Neuronal stem cell (in vitro differentiated cells): ENCODE results near the gene CHST11.

Source experiments
- DNase-seq: peaks from one replicate; pipeline ENCODE4 v3.0.0-alpha.2; 2013; ENCODE audit warnings: low spot score
- H2AFZ ChIP-seq: one replicate; pipeline ENCODE4 v1.6.1; 2013; ENCODE audit warnings: mild to moderate bottlenecking, low read length, inconsistent platforms
- H2AK5ac ChIP-seq: 2 replicates; pipeline ENCODE4 v1.6.1; 2013; ENCODE audit warnings: low read depth, mild to moderate bottlenecking, inconsistent platforms, low read length, moderate library complexity, mixed read lengths
- H2BK120ac ChIP-seq: 2 replicates; pipeline ENCODE4 v1.6.1; 2013; ENCODE audit warnings: low read depth, mild to moderate bottlenecking, inconsistent platforms, low read length, moderate library complexity, mixed read lengths
- H2BK12ac ChIP-seq: one replicate; pipeline ENCODE4 v1.6.1; 2013; ENCODE audit warnings: low read length, inconsistent platforms
- H2BK15ac ChIP-seq: 2 replicates; pipeline ENCODE4 v1.6.1; 2013; ENCODE audit warnings: mild to moderate bottlenecking, low read length, inconsistent platforms, mixed read lengths
- H2BK5ac ChIP-seq: one replicate; pipeline ENCODE4 v1.6.1; 2013; ENCODE audit warnings: inconsistent platforms, mild to moderate bottlenecking, low read length, moderate library complexity
- H3K14ac ChIP-seq: one replicate; pipeline ENCODE4 v1.6.1; 2013; ENCODE audit warnings: low read length, inconsistent platforms
- H3K18ac ChIP-seq: 2 replicates; pipeline ENCODE4 v1.6.1; 2013; ENCODE audit warnings: low read length, inconsistent platforms
- H3K23ac ChIP-seq: 2 replicates; pipeline ENCODE4 v1.6.1; 2013; ENCODE audit warnings: low read depth, mild to moderate bottlenecking, mixed read lengths, low read length, inconsistent platforms; ENCODE audit not compliant: poor library complexity
- H3K27ac ChIP-seq: replicated peaks from 3 replicates; pipeline ENCODE4 v1.5.1; 2013; ENCODE audit warnings: low read length, inconsistent platforms
- H3K27me3 ChIP-seq, 3 experiments: 2 replicates each; pipeline ENCODE4 v1.6.1; 2013; ENCODE audit warnings: low read length in 3 of 3, mild to moderate bottlenecking in 2 of 3, inconsistent platforms in 1 of 3, low read depth in 1 of 3, mixed read lengths in 1 of 3, moderate library complexity in 1 of 3; ENCODE audit not compliant: control insufficient read depth in 3 of 3, insufficient read depth in 3 of 3
- H3K36me3 ChIP-seq, 2 donors: replicated peaks in 1 of 2; 2 replicates each; pipeline ENCODE4 v1.6.1; 2013; ENCODE audit warnings: low read length in 2 of 2; ENCODE audit not compliant: control insufficient read depth in 2 of 2, insufficient read depth in 2 of 2
- H3K4ac ChIP-seq: 2 replicates; pipeline ENCODE4 v1.6.1; 2013; ENCODE audit warnings: inconsistent platforms, mild to moderate bottlenecking, low read length, moderate library complexity
- H3K4me1 ChIP-seq, 2 donors: 1 replicate in 1 of 2; 2 replicates in 1 of 2; pipeline ENCODE4 v1.6.1; 2013; ENCODE audit warnings: low read length in 2 of 2, low read depth in 1 of 2; ENCODE audit not compliant: control insufficient read depth in 2 of 2, insufficient read depth in 1 of 2
- H3K4me2 ChIP-seq: one replicate; pipeline ENCODE4 v1.6.1; 2013; ENCODE audit warnings: mild to moderate bottlenecking, low read length, inconsistent platforms; ENCODE audit not compliant: insufficient read depth, poor library complexity, severe bottlenecking
- H3K4me3 ChIP-seq, 2 donors: 2 replicates each; pipeline ENCODE4 v1.5.1; 2013; ENCODE audit warnings: low read length in 2 of 2, mild to moderate bottlenecking in 2 of 2, inconsistent platforms in 1 of 2, moderate library complexity in 1 of 2
- H3K79me1 ChIP-seq: one replicate; pipeline ENCODE4 v1.6.1; 2013; ENCODE audit warnings: low read depth, mild to moderate bottlenecking, inconsistent platforms, low read length, moderate library complexity
- H3K9ac ChIP-seq: one replicate; pipeline ENCODE4 v1.6.1; 2013; ENCODE audit warnings: mild to moderate bottlenecking, low read depth, low read length, inconsistent platforms; ENCODE audit not compliant: poor library complexity
- H3K9me3 ChIP-seq, 2 donors: replicated peaks in 1 of 2; 2 replicates each; pipeline versions ENCODE3 to v1.6.1; 2013; ENCODE audit warnings: low read length in 2 of 2, mild to moderate bottlenecking in 2 of 2, inconsistent platforms in 1 of 2, low read depth in 1 of 2, mixed read lengths in 1 of 2, moderate library complexity in 1 of 2; ENCODE audit not compliant: control insufficient read depth in 2 of 2, insufficient read depth in 1 of 2
- H4K8ac ChIP-seq: one replicate; pipeline ENCODE4 v1.6.1; 2013; ENCODE audit warnings: low read depth, mild to moderate bottlenecking, inconsistent platforms, low read length, moderate library complexity
- H4K91ac ChIP-seq: one replicate; pipeline ENCODE4 v1.6.1; 2013; ENCODE audit warnings: low read length, low read depth, mild to moderate bottlenecking, inconsistent platforms; ENCODE audit not compliant: poor library complexity
- WGBS, 2 donors: extraction: QIAGEN DNeasy Blood & Tissue Kit; methylation state at CpG; one replicate each; pipeline ENCODE4 v1.1.7; 2013; ENCODE audit warnings: missing lambda C conversion rate in 2 of 2, mixed read lengths in 1 of 2; ENCODE audit not compliant: insufficient read length in 2 of 2, insufficient replicate concordance in 1 of 2; ENCODE audit errors: extremely low coverage in 2 of 2; 5-methylcytosine and 5-hydroxymethylcytosine counted together

Gene CHST11

GRCh38 chr12:104692557-104693218, 235.9 kb downstream of the CHST11 start:
- Histone ChIP-seq H3K27ac (no peak overlapping the region), H2AK5ac (no peak overlapping the region), H3K14ac (no peak overlapping the region), H2BK120ac (no peak overlapping the region), H3K9me3 (peaks cover 2 to 10% of the 10 kb centered on the region in 2 donors), H4K91ac (no peak overlapping the region), H2BK15ac (no peak overlapping the region), H2BK5ac (no peak overlapping the region), H3K9ac (no peak overlapping the region), H2AFZ (no peak overlapping the region), H3K27me3 (no peaks in the 10 kb centered on the region), H2BK12ac (no peak overlapping the region), H3K4me1 (no peaks in the 10 kb centered on the region), H3K23ac (no peak overlapping the region), H3K36me3 (no peaks in the 10 kb centered on the region), H4K8ac (no peak overlapping the region), H3K4ac (no peak overlapping the region), H3K18ac (no peak overlapping the region), H3K79me1 (no peaks in the 10 kb centered on the region), H3K4me3 (no peak overlapping the region), H3K4me2 (no peak overlapping the region)
- DNase-seq, result no peak
- WGBS, 2 donors, result no CpG with 5 or more reads among the region's 4 CpGs

GRCh38 chr12:104693493-104693892, 236.7 kb downstream of the CHST11 start:
- H3K9me3 ChIP-seq, result peaks cover 2 to 10% of the 10 kb centered on the region in 2 donors
- no peak overlapping the region for H3K9ac ChIP-seq
- H3K36me3 ChIP-seq, result no peaks in the 10 kb centered on the region
- H4K8ac ChIP-seq, result no peak overlapping the region
- H3K79me1 ChIP-seq, result no peaks in the 10 kb centered on the region
- no peak overlapping the region for H3K14ac ChIP-seq
- no peak overlapping the region for H3K23ac ChIP-seq
- no peaks in the 10 kb centered on the region for H3K4me1 ChIP-seq
- no peak overlapping the region for H3K27ac ChIP-seq
- no peak overlapping the region for H3K4me2 ChIP-seq
- H2BK15ac ChIP-seq, result no peak overlapping the region
- no peak overlapping the region for H3K4ac ChIP-seq
- no peak overlapping the region for H3K4me3 ChIP-seq
- WGBS, 2 donors, result no CpG with 5 or more reads among the region's 3 CpGs
- H2BK5ac ChIP-seq, result no peak overlapping the region
- H3K27me3 ChIP-seq, result no peaks in the 10 kb centered on the region
- no peak overlapping the region for H3K18ac ChIP-seq
- H2AFZ ChIP-seq, result no peak overlapping the region
- no peak overlapping the region for H4K91ac ChIP-seq
- no peak for DNase-seq
- no peak overlapping the region for H2BK12ac ChIP-seq
- H2BK120ac ChIP-seq, result no peak overlapping the region
- no peak overlapping the region for H2AK5ac ChIP-seq

DNA sequence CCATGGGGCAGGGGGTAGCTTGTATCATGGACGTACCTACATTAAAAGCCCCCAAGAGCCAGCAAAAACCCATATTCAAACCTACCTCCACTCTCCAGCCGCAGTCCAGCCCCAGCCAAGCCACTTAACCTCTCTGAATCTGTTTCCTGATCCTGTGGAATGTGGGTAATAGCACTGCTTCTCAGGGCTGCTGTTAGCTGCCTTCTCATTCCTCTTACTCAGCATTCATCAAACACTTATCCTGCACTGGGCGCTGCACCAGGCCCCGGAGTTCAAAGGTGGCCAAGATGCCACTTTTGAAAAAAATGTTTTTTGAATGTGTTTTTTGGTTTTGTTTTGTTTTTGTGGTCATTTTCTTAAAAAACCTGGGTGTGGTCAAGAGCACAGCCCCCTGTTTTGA, 237.4 kb downstream of the CHST11 start:
- H3K79me1 ChIP-seq, result no peaks in the 10 kb centered on the region
- H3K18ac ChIP-seq, result no peak overlapping the region
- WGBS, 2 donors, result no CpG with 5 or more reads among the region's 4 CpGs

GRCh38 chr12:104694711-104695110, 238.0 kb downstream of the CHST11 start:
- no CpG with 5 or more reads among the region's 7 CpGs for WGBS, 2 donors
- no peaks in the 10 kb centered on the region for H3K36me3 ChIP-seq
- H2BK12ac ChIP-seq, result no peak overlapping the region

More for the DNA sequence above, 237.4 kb downstream of the CHST11 start:
- Histone ChIP-seq H3K4ac (no peak overlapping the region), H3K36me3 (no peaks in the 10 kb centered on the region), H4K91ac (no peak overlapping the region), H2BK5ac (no peak overlapping the region), H3K27me3 (no peaks in the 10 kb centered on the region), H3K14ac (no peak overlapping the region), H3K9ac (no peak overlapping the region), H2AFZ (no peak overlapping the region), H2AK5ac (no peak overlapping the region), H2BK15ac (no peak overlapping the region), H3K4me3 (no peak overlapping the region), H4K8ac (no peak overlapping the region), H2BK120ac (no peak overlapping the region), H3K4me2 (no peak overlapping the region), H3K9me3 (peaks cover 2 to 10% of the 10 kb centered on the region in 2 donors), H3K4me1 (no peaks in the 10 kb centered on the region), H2BK12ac (no peak overlapping the region), H3K27ac (no peak overlapping the region), H3K23ac (no peak overlapping the region)
- no peak for DNase-seq

More at GRCh38 chr12:104694711-104695110, 238.0 kb downstream of the CHST11 start:
- H3K9me3 ChIP-seq, result peaks cover 2 to 10% of the 10 kb centered on the region in 2 donors
- no peaks in the 10 kb centered on the region for H3K79me1 ChIP-seq
- H2BK120ac ChIP-seq, result no peak overlapping the region
- H3K27ac ChIP-seq, result no peak overlapping the region
- no peaks in the 10 kb centered on the region for H3K4me1 ChIP-seq
- H3K4ac ChIP-seq, result no peak overlapping the region
- no peak overlapping the region for H4K91ac ChIP-seq
- H3K4me2 ChIP-seq, result no peak overlapping the region
- no peak overlapping the region for H3K9ac ChIP-seq
- no peak overlapping the region for H3K18ac ChIP-seq
- H3K27me3 ChIP-seq, result no peaks in the 10 kb centered on the region
- no peak overlapping the region for H2BK15ac ChIP-seq
- DNase-seq, result no peak
- H3K14ac ChIP-seq, result no peak overlapping the region
- H2BK5ac ChIP-seq, result no peak overlapping the region
- H3K23ac ChIP-seq, result no peak overlapping the region
- no peak overlapping the region for H2AK5ac ChIP-seq
- H4K8ac ChIP-seq, result no peak overlapping the region
- no peak overlapping the region for H2AFZ ChIP-seq
- H3K4me3 ChIP-seq, result no peak overlapping the region
